Measurements from ENCODE around the gene HOXC4.
A peak's percentile ranks its signal among the peaks of the same experiment; 100 is the strongest.

Gene HOXC4

GRCh38 chr12:54015018-54015931 lies 38.4 kb upstream of the HOXC4 start:
- no peak for DNase-seq (ENCODE audit: low read depth, low spot score)

GRCh38 chr12:54016051-54016450 lies 37.6 kb upstream of the HOXC4 start:
- no peak for DNase-seq (ENCODE audit: low read depth, low spot score)

- no peak for DNase-seq (ENCODE audit: low read depth, low spot score)
Observed at GRCh38 chr12:54016478-54016964, 37.1 kb upstream of the HOXC4 start.

- no peak for DNase-seq (ENCODE audit: low read depth, low spot score)
Observed at GRCh38 chr12:54017027-54017788, 36.4 kb upstream of the HOXC4 start.

- peak; percentile 28 for DNase-seq (ENCODE audit: low read depth, low spot score)
Observed at GRCh38 chr12:54017878-54018467, 35.7 kb upstream of the HOXC4 start.

GRCh38 chr12:54018468-54018984 lies 35.1 kb upstream of the HOXC4 start:
- DNase-seq (ENCODE audit: low read depth, low spot score), result no peak

- no peak for DNase-seq (ENCODE audit: low read depth, low spot score)
Observed at GRCh38 chr12:54019091-54019811, 34.4 kb upstream of the HOXC4 start.

GRCh38 chr12:54019924-54020590 lies 33.6 kb upstream of the HOXC4 start:
- no peak for DNase-seq (ENCODE audit: low read depth, low spot score)

- DNase-seq (ENCODE audit: low read depth, low spot score), result no peak
Observed at GRCh38 chr12:54020591-54021405, 32.8 kb upstream of the HOXC4 start.

- no peak for DNase-seq (ENCODE audit: low read depth, low spot score)
Observed at GRCh38 chr12:54021432-54022013, 32.1 kb upstream of the HOXC4 start.

- no peak for DNase-seq (ENCODE audit: low read depth, low spot score)
Observed at GRCh38 chr12:54022960-54023884, 30.4 kb upstream of the HOXC4 start.

GRCh38 chr12:54024127-54024526 lies 29.5 kb upstream of the HOXC4 start:
- no peak for DNase-seq (ENCODE audit: low read depth, low spot score)

GRCh38 chr12:54024581-54025305 lies 28.9 kb upstream of the HOXC4 start:
- DNase-seq (ENCODE audit: low read depth, low spot score), result no peak

GRCh38 chr12:54025499-54026405 lies 27.9 kb upstream of the HOXC4 start:
- no peak for DNase-seq (ENCODE audit: low read depth, low spot score)

- DNase-seq (ENCODE audit: low read depth, low spot score), result no peak
Observed at GRCh38 chr12:54026640-54027441, 26.8 kb upstream of the HOXC4 start.

GRCh38 chr12:54027442-54027786 lies 26.2 kb upstream of the HOXC4 start:
- no peak for DNase-seq (ENCODE audit: low read depth, low spot score)
